IMR-90 (cell line): ENCODE data around the gene ISG20L2. TPM values are rescaled to one million over a fixed set of nuclear protein-coding genes. Genes with fewer than 3 reads are reported as not detected.

ENCODE experiments used
- ATAC-seq: fragments of 200-7000 bp; cut with Tn5 transposase; 2 replicates; pipeline ENCODE4 v1.9.1; 2020; ENCODE audit warnings: low read depth, mild to moderate bottlenecking, moderate library complexity
- BruUV-seq: library from RNA; stranded (reverse); fragments of 400-500 nt; replicated peaks from 2 replicates; lab custom pipeline; 2021; lab: Mats Ljungman, UMichigan
- CTCF ChIA-PET: fragments of 300-600 bp; formaldehyde crosslinking; extraction: SDS; loops from one replicate; lab custom pipeline; 2021; ENCODE audit warnings: antibody characterized with exemption; lab: Yijun Ruan, JAX
- POLR2A ChIA-PET: fragments of 300-600 bp; sonication (Branson Sonifier 250); formaldehyde crosslinking; loops from one replicate; lab custom pipeline; 2022; ENCODE audit warnings: antibody characterized with exemption; ENCODE audit not compliant: unreplicated experiment; lab: Charles Lee
- DNase-seq: peaks from one replicate; pipeline ENCODE4 v3.0.0; 2013
- H2AFZ ChIP-seq: replicated peaks from 2 replicates; pipeline ENCODE3; 2013; ENCODE audit warnings: low read length, mild to moderate bottlenecking; ENCODE audit not compliant: poor library complexity
- H2AK5ac ChIP-seq: 2 replicates; pipeline ENCODE4 v1.6.1; 2013; ENCODE audit warnings: low read depth, low read length, inconsistent platforms
- H2AK9ac ChIP-seq: replicated peaks from 2 replicates; pipeline ENCODE3; 2013; ENCODE audit warnings: mild to moderate bottlenecking, low read depth, low read length, moderate library complexity; ENCODE audit not compliant: poor library complexity
- H2BK120ac ChIP-seq: 2 replicates; pipeline ENCODE4 v1.6.1; 2013; ENCODE audit warnings: low read depth, low read length, inconsistent platforms
- H2BK15ac ChIP-seq: 3 replicates; pipeline ENCODE4 v1.6.1; 2013; ENCODE audit warnings: low read depth, low read length, inconsistent platforms
- H2BK20ac ChIP-seq: 2 replicates; pipeline ENCODE4 v1.6.1; 2013; ENCODE audit warnings: low read depth, mild to moderate bottlenecking, inconsistent platforms, low read length, moderate library complexity
- H2BK5ac ChIP-seq: 2 replicates; pipeline ENCODE4 v1.6.1; 2013; ENCODE audit warnings: mild to moderate bottlenecking, low read depth, low read length, inconsistent platforms; ENCODE audit not compliant: poor library complexity, severe bottlenecking
- H3K14ac ChIP-seq: replicated peaks from 2 replicates; pipeline ENCODE4 v1.6.1; 2013; ENCODE audit warnings: low read depth, low read length, inconsistent platforms
- H3K18ac ChIP-seq: 2 replicates; pipeline ENCODE4 v1.6.1; 2013; ENCODE audit warnings: low read depth, low read length, control low read depth
- H3K23ac ChIP-seq: 2 replicates; pipeline ENCODE4 v1.6.1; 2013; ENCODE audit warnings: low read depth, low read length, inconsistent platforms
- H3K27ac ChIP-seq: 2 replicates; pipeline ENCODE4 v1.5.1; 2013; ENCODE audit warnings: mild to moderate bottlenecking, control low read depth, low read length; ENCODE audit not compliant: insufficient read depth
- H3K27me3 ChIP-seq: 2 replicates; pipeline ENCODE4 v1.6.1; 2013; ENCODE audit warnings: low read length; ENCODE audit not compliant: control insufficient read depth, insufficient read depth
- H3K36me3 ChIP-seq: 2 replicates; pipeline ENCODE4 v1.6.1; 2013; ENCODE audit warnings: low read length, mixed read lengths; ENCODE audit not compliant: control insufficient read depth, insufficient read depth
- H3K4ac ChIP-seq: 2 replicates; pipeline ENCODE4 v1.6.1; 2013; ENCODE audit warnings: low read depth, low read length, inconsistent platforms
- H3K4me1 ChIP-seq: 2 replicates; pipeline ENCODE4 v1.6.1; 2013; ENCODE audit warnings: low read length, mixed read lengths; ENCODE audit not compliant: control insufficient read depth, insufficient read depth
- H3K4me2 ChIP-seq: 2 replicates; pipeline ENCODE4 v1.6.1; 2013; ENCODE audit warnings: low read depth, mild to moderate bottlenecking, control low read depth, low read length, moderate library complexity
- H3K4me3 ChIP-seq: 2 replicates; pipeline ENCODE4 v1.5.1; 2013; ENCODE audit warnings: low read depth, mild to moderate bottlenecking, control low read depth, low read length, moderate library complexity; ENCODE audit not compliant: insufficient read depth
- H3K56ac ChIP-seq: 2 replicates; pipeline ENCODE4 v1.6.1; 2013; ENCODE audit warnings: low read length, inconsistent platforms; ENCODE audit not compliant: insufficient read depth; ENCODE audit errors: extremely low read depth
- H3K79me1 ChIP-seq, 2 experiments: 2 replicates each; pipeline ENCODE4 v1.6.1; 2013; ENCODE audit warnings: low read length in 2 of 2, inconsistent platforms in 1 of 2, low read depth in 1 of 2
- H3K9ac ChIP-seq: 2 replicates; pipeline ENCODE4 v1.6.1; 2013; ENCODE audit warnings: low read depth, low read length, control low read depth
- H3K9me1 ChIP-seq: 2 replicates; pipeline ENCODE4 v1.6.1; 2013; ENCODE audit warnings: low read length, inconsistent platforms; ENCODE audit not compliant: insufficient read depth
- H3K9me3 ChIP-seq: 2 replicates; pipeline ENCODE4 v1.6.1; 2013; ENCODE audit warnings: low read length; ENCODE audit not compliant: control insufficient read depth, insufficient read depth
- H4K20me1 ChIP-seq: 2 replicates; pipeline ENCODE4 v1.6.1; 2013; ENCODE audit warnings: low read length, inconsistent platforms; ENCODE audit not compliant: insufficient read depth
- H4K5ac ChIP-seq: 2 replicates; pipeline ENCODE4 v1.6.1; 2013; ENCODE audit warnings: mild to moderate bottlenecking, low read depth, low read length, control low read depth
- H4K8ac ChIP-seq, 2 experiments: 2 replicates each; pipeline ENCODE4 v1.6.1; 2013; ENCODE audit warnings: low read depth in 2 of 2, low read length in 2 of 2, control low read depth in 1 of 2, inconsistent platforms in 1 of 2
- H4K91ac ChIP-seq: 2 replicates; pipeline ENCODE4 v1.6.1; 2013; ENCODE audit warnings: low read depth, low read length, inconsistent platforms; ENCODE audit not compliant: insufficient read depth
- BHLHE40 ChIP-seq: fragments of 150-350 bp; IDR thresholded peaks from 2 replicates; pipeline ENCODE4 v1.6.1; 2016; ENCODE audit warnings: mild to moderate bottlenecking, low read depth, low read length
- CHD1 ChIP-seq: IDR thresholded peaks from 2 replicates; pipeline ENCODE4 v1.6.1; 2012; ENCODE audit warnings: low read depth, low read length, improper control_type of control experiment
- FOS ChIP-seq: fragments of 150-350 bp; IDR thresholded peaks from 2 replicates; pipeline ENCODE4 v1.6.1; 2016; ENCODE audit warnings: low read depth, low read length
- MXI1 ChIP-seq: IDR thresholded peaks from 2 replicates; pipeline ENCODE4 v1.6.1; 2012; ENCODE audit warnings: low read depth, mild to moderate bottlenecking, low read length, moderate library complexity, borderline replicate concordance
- NFE2L2 ChIP-seq: fragments of 150-350 bp; IDR thresholded peaks from 2 replicates; pipeline ENCODE4 v1.6.1; 2016; ENCODE audit warnings: low read depth, mild to moderate bottlenecking, low read length
- RAD21 ChIP-seq: IDR thresholded peaks from 2 replicates; pipeline ENCODE4 v1.6.1; 2012; ENCODE audit warnings: low read length, improper control_type of control experiment
- SMC3 ChIP-seq: fragments of 150-350 bp; IDR thresholded peaks from 2 replicates; pipeline ENCODE4 v1.6.1; 2016; ENCODE audit warnings: low read depth, mild to moderate bottlenecking, antibody characterized with exemption, low read length, moderate library complexity
- whole genome bisulfite sequencing, 2 experiments: methylation state at CpG; one replicate each; pipeline versions ENCODE4 v1.1.5 to v1.1.7; 2013; ENCODE audit warnings: missing lambda C conversion rate in 2 of 2; ENCODE audit not compliant: insufficient read length in 1 of 2; ENCODE audit errors: extremely low coverage in 2 of 2; 5-methylcytosine and 5-hydroxymethylcytosine counted together
- dilution Hi-C: fragments of 300-500 bp; cut with HindIII; formaldehyde crosslinking; loops from one replicate; pipeline ENCODE4 v1.14.3; 2018; ENCODE audit warnings: low sequenced_read_pairs; ENCODE audit not compliant: unreplicated experiment
- in situ Hi-C: fragments of 300-500 bp; cut with MboI; formaldehyde crosslinking; loops from 3 replicates; pipeline ENCODE4 v1.14.3; 2019; ENCODE audit warnings: low sequenced_read_pairs, inconsistent platforms, mixed read lengths
- intact Hi-C: fragments of 100-400 bp; cut with micrococcal nuclease; formaldehyde crosslinking; loops from 2 replicates; pipeline ENCODE4 v1.10.0; 2022
- polyA plus RNA-seq, 3 experiments: library from polyadenylated mRNA; depleted of rRNA; stranded (reverse); fragments of >200 nt; gene quantifications; 2 replicates each; pipeline ENCODE4 v1.2.3, GENCODE V29; 2012; ENCODE audit warnings: low replicate concordance in 1 of 3
- total RNA-seq: library from RNA; depleted of rRNA; stranded (reverse); fragments of >200 nt; gene quantifications from 2 replicates; pipeline ENCODE4 v1.2.3, GENCODE V29; 2012
- TF ChIP-seq, protein P1 (sequence below): fragments of 150-350 bp; IDR thresholded peaks from 2 replicates; pipeline ENCODE4 v1.6.1; 2016; ENCODE audit warnings: low read depth, mild to moderate bottlenecking, low read length, moderate library complexity, borderline replicate concordance
- TF ChIP-seq, protein P2 (sequence below): conservative IDR thresholded peaks from 2 replicates; pipeline ENCODE4 v1.5.1; 2012; ENCODE audit warnings: mild to moderate bottlenecking, low read depth, low read length, improper control_type of control experiment

The ISG20L2 gene
- total and polyA plus RNA-seq, 2 of the 4 experiments (the other 2 are of a cell fraction), result 17.0 to 27.3 TPM

GRCh38 chr1:156721131-156721530 is 7.4 kb downstream of the ISG20L2 start:
- no peak overlapping the region for H3K4me3 ChIP-seq
- H3K14ac ChIP-seq, result no peak overlapping the region
- H3K56ac ChIP-seq, result no peak overlapping the region
- H4K20me1 ChIP-seq, result peaks cover 29% of the 10 kb centered on the region
- no peak overlapping the region for H4K91ac ChIP-seq
- H2BK5ac ChIP-seq, result no peak overlapping the region
- H3K27ac ChIP-seq, result no peak overlapping the region
- peaks cover 30% of the 10 kb centered on the region for H3K36me3 ChIP-seq
- H3K4ac ChIP-seq, result no peak overlapping the region
- 72% methylated on average over 2 of the region's 2 CpGs; no CpG with 5 or more reads in 1 of the 2 experiments for WGBS, 2 experiments
- no peak overlapping the region for H4K8ac ChIP-seq
- no peaks in the 10 kb centered on the region for H3K9me3 ChIP-seq
- no peak overlapping the region for H3K4me2 ChIP-seq
- in situ Hi-C loops, result loop anchor here (5.0 kb wide), 1 partner anchor 34 kb away; no protein-coding TSS in a partner anchor
- no peak overlapping the region for H3K18ac ChIP-seq
- dilution Hi-C loops, result no loop called here
- H4K5ac ChIP-seq, result no peak overlapping the region
- DNase-seq, result no peak
- H2AFZ ChIP-seq, result no peak overlapping the region
- H3K23ac ChIP-seq, result no peak overlapping the region
- no peak overlapping the region for H2AK9ac ChIP-seq
- intact Hi-C loops, result loop anchor here (10.0 kb wide), 2 partner anchors 204 to 216 kb away; partner anchors contain the start of genes LRRC71 and MEF2D
- H3K27me3 ChIP-seq, result no peaks in the 10 kb centered on the region
- ChIA-PET POLR2A (no interaction called here), CTCF (interaction anchor here (2.5 kb wide), 1 partner anchor 32 kb away, joined by 10 read pairs; no protein-coding TSS in a partner anchor)
- H3K4me1 ChIP-seq, result peaks cover 1% of the 10 kb centered on the region; the same call in 1 of the 2 replicates
- H2AK5ac ChIP-seq, result no peak overlapping the region
- peaks cover 5 to 45% of the 10 kb centered on the region in 2 experiments; a peak in 3 of 4 replicates for H3K79me1 ChIP-seq
- no peaks in the 10 kb centered on the region for H3K9me1 ChIP-seq
- H3K9ac ChIP-seq, result no peak overlapping the region
- no peak for ATAC-seq
- H2BK15ac ChIP-seq, result no peak overlapping the region
- TF ChIP-seq, protein P1, sequence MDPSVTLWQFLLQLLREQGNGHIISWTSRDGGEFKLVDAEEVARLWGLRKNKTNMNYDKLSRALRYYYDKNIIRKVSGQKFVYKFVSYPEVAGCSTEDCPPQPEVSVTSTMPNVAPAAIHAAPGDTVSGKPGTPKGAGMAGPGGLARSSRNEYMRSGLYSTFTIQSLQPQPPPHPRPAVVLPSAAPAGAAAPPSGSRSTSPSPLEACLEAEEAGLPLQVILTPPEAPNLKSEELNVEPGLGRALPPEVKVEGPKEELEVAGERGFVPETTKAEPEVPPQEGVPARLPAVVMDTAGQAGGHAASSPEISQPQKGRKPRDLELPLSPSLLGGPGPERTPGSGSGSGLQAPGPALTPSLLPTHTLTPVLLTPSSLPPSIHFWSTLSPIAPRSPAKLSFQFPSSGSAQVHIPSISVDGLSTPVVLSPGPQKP, result no peak
- no peak for TF ChIP-seq NFE2L2
- no peak for TF ChIP-seq MXI1
- TF ChIP-seq CHD1, result no peak
- TF ChIP-seq, protein P2, sequence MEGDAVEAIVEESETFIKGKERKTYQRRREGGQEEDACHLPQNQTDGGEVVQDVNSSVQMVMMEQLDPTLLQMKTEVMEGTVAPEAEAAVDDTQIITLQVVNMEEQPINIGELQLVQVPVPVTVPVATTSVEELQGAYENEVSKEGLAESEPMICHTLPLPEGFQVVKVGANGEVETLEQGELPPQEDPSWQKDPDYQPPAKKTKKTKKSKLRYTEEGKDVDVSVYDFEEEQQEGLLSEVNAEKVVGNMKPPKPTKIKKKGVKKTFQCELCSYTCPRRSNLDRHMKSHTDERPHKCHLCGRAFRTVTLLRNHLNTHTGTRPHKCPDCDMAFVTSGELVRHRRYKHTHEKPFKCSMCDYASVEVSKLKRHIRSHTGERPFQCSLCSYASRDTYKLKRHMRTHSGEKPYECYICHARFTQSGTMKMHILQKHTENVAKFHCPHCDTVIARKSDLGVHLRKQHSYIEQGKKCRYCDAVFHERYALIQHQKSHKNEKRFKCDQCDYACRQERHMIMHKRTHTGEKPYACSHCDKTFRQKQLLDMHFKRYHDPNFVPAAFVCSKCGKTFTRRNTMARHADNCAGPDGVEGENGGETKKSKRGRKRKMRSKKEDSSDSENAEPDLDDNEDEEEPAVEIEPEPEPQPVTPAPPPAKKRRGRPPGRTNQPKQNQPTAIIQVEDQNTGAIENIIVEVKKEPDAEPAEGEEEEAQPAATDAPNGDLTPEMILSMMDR, result no peak
- no peak for TF ChIP-seq FOS
- no peak for TF ChIP-seq BHLHE40
- no peak for TF ChIP-seq SMC3
- no peak for TF ChIP-seq RAD21
- H2BK120ac ChIP-seq, result no peak overlapping the region
- H2BK20ac ChIP-seq, result no peak overlapping the region
- no TSS peak for BruUV-seq
